Mesodermal cell (in vitro differentiated cells): ENCODE measurements around the gene TRIO.

Experiments
- H3K27ac ChIP-seq: 2 replicates; pipeline ENCODE4 v1.7.0; 2013; ENCODE audit warnings: mild to moderate bottlenecking, low read depth, low read length, moderate library complexity; ENCODE audit not compliant: severe bottlenecking
- H3K36me3 ChIP-seq: 2 replicates; pipeline ENCODE4 v1.7.1; 2013; ENCODE audit warnings: mild to moderate bottlenecking, low read length, moderate library complexity; ENCODE audit not compliant: control insufficient read depth, insufficient read depth
- H3K4me1 ChIP-seq: one replicate; pipeline ENCODE4 v1.7.1; 2013; ENCODE audit warnings: mild to moderate bottlenecking, low read length; ENCODE audit not compliant: insufficient read depth, control insufficient read depth, poor library complexity, severe bottlenecking
- H3K4me3 ChIP-seq: 2 replicates; pipeline ENCODE4 v1.7.0; 2013; ENCODE audit warnings: low read length, control low read depth, mild to moderate bottlenecking; ENCODE audit not compliant: insufficient read depth, poor library complexity, severe bottlenecking; ENCODE audit errors: extremely low read depth
- H3K9me3 ChIP-seq: 2 replicates; pipeline ENCODE4 v1.7.1; 2013; ENCODE audit warnings: mild to moderate bottlenecking, low read length, moderate library complexity; ENCODE audit not compliant: control insufficient read depth
- WGBS, 2 experiments: methylation state at CpG; one replicate each; pipeline ENCODE4 v1.1.5; 2013; ENCODE audit warnings: missing lambda C conversion rate in 2 of 2; ENCODE audit not compliant: insufficient coverage in 2 of 2; 5-methylcytosine and 5-hydroxymethylcytosine counted together

TRIO gene

DNA sequence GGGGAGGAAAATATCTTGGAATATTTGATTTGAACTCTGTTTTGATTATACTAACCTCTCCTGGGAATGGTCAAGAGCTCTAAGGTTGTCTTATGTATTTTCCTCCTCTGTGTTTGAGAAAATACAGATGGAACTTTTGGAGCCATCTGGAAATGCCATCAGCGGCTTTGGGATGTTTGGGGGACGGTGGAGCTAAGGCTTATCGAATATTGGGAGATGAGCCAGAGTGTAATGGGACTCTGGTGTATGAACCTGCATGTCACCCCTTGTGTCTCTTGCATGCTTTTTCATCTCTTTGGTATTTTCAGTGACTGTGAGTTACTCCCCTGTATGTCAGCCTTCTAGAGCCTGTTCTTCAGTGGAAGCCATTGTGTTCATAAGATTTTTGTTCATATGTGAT is 258.5 kb downstream of the TRIO start:
- no peak overlapping the region for H3K4me3 ChIP-seq
- no peak overlapping the region for H3K27ac ChIP-seq
- peaks cover 50% of the 10 kb centered on the region for H3K4me1 ChIP-seq
- WGBS, 2 experiments, result 94 to 100% methylated on average over 1 to 3 of the region's 3 CpGs
- H3K9me3 ChIP-seq, result no peaks in the 10 kb centered on the region
- peaks cover 83% of the 10 kb centered on the region for H3K36me3 ChIP-seq

DNA sequence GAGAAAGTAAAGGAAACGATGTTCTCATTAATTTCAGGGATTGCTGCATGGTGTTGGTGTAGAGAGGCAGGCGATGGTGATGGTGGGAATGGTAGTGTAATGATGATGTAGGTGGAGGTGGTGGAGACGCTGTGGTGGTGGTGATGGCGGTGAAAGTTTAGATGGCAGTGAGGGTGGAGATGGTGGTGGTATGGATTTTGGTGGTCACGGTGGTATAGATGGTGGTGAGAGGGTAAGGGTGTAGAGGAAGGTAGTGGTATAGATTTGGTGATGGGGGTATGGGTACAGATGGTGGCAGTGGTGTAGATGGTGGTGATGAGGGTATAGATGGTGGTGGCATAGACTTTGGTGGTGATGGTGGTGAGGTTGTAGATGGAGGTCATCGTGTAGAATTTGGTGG is 259.3 kb downstream of the TRIO start:
- 91 to 93% methylated on average over 4 to 6 of the region's 6 CpGs for WGBS, 2 experiments

DNA sequence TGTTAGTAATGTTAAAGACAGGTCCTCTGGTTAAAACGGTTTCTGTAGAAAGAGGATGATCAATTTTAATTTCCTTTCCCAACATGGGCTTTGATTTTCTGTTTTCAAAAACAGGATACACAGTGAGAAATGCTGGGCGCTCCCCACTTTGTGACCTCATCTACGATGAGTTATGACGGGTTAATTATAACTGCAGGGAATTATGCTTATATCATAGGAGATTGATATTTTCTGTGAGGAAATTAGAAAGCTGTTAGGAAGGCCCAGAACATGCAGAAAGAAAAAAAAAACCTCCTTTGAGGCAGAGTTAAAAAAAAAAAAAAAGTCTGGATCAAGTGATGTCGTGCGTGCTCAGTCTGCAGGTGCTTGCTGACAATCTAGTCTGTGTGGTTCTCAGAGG is 261.6 kb downstream of the TRIO start:
- WGBS, 2 experiments, result 98 to 100% methylated on average over 3 to 5 of the region's 6 CpGs
- H3K27ac ChIP-seq, result no peak overlapping the region
- H3K36me3 ChIP-seq, result peaks cover 89% of the 10 kb centered on the region
- no peak overlapping the region for H3K4me3 ChIP-seq
- peaks cover 29% of the 10 kb centered on the region for H3K4me1 ChIP-seq
- no peaks in the 10 kb centered on the region for H3K9me3 ChIP-seq

More for the DNA sequence above, 259.3 kb downstream of the TRIO start:
- Histone ChIP-seq H3K9me3 (no peaks in the 10 kb centered on the region), H3K36me3 (peaks cover 83% of the 10 kb centered on the region), H3K4me1 (peaks cover 48% of the 10 kb centered on the region), H3K27ac (no peak overlapping the region), H3K4me3 (no peak overlapping the region)

DNA sequence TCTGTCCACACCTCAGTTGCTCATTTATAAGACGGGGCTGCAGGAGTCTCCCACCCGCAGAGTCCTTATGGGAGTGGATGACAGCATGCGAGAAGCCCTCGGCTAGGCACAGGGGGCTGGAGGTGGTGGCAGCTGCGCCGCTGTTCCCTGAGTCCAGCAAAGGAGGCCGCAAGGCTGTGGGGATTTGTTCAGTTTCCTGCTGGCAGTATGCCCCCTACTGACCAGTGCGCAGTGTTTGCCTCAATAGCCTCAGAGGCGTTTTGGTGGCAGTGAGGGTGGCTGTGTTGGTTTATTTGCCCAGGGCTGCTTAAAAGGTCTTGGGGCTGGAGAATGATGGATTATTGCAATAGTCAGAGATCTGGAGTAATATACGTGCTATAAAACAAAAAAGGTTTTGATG is 262.1 kb downstream of the TRIO start:
- peaks cover 88% of the 10 kb centered on the region for H3K36me3 ChIP-seq
- WGBS, 2 experiments, result 93% methylated on average over 8 to 9 of the region's 10 CpGs
- no peak overlapping the region for H3K4me3 ChIP-seq
- H3K27ac ChIP-seq, result no peak overlapping the region
- H3K9me3 ChIP-seq, result no peaks in the 10 kb centered on the region
- peaks cover 25% of the 10 kb centered on the region for H3K4me1 ChIP-seq

DNA sequence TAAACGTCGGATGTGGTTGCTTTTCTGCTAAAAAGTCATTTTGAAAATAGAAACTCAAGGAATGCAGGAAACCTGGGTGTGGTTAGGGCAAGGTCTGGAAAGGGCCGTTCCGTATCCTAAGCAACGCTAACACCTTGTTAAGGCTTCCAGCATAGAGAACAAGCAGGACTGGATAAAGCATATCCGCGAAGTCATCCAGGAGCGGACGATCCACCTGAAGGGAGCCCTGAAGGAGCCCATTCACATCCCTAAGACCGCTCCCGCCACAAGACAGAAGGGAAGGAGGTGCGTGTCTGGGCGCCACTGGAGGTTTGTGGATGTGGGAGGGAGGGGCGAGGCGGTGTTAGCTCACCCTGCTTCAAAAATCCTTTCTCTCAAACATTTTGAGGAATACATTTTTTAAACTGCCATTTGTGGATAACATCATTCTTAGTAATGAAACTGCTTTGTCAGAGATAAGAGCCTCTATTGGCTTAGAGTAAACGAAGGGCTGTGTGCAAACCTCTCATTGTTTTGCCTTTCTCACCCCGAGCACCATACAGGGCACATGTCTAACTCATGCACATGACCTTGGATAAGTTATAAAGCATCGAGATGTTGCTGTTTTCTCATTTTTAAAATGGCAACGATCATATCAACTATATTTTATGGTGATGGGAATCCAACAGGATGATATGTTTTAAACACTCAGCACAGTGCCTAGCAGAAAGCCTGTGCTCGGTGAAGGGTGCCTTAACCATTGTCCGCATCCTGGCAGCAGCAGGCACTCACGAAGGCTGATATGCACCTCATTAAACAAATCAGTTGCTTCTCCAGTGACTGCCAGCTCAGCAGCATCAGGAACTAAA is 262.8 kb downstream of the TRIO start:
- WGBS, 2 experiments, result 93 to 98% methylated on average over 11 to 16 of the region's 22 CpGs
- Histone ChIP-seq H3K27ac (no peak overlapping the region), H3K36me3 (peaks cover 88% of the 10 kb centered on the region), H3K4me1 (peaks cover 18% of the 10 kb centered on the region), H3K4me3 (no peak overlapping the region), H3K9me3 (no peaks in the 10 kb centered on the region)

DNA sequence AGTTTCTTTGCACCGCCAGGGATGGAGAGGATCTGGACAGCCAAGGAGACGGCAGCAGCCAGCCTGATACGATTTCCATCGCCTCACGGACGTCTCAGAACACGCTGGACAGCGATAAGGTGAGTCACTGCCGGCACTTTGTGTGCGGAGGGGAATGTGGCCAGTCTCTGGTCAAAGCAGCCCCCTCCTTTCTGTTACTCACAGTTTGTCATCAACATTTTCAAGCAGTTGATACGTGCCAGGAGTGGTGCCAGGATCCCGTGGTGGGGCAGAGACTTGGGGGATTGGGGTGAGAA is 263.4 kb downstream of the TRIO start:
- Histone ChIP-seq H3K36me3 (peaks cover 88% of the 10 kb centered on the region), H3K27ac (no peak overlapping the region), H3K4me3 (no peak overlapping the region), H3K9me3 (no peaks in the 10 kb centered on the region), H3K4me1 (peaks cover 12% of the 10 kb centered on the region)
- WGBS, 2 experiments, result 97 to 98% methylated on average over 12 of the region's 12 CpGs

DNA sequence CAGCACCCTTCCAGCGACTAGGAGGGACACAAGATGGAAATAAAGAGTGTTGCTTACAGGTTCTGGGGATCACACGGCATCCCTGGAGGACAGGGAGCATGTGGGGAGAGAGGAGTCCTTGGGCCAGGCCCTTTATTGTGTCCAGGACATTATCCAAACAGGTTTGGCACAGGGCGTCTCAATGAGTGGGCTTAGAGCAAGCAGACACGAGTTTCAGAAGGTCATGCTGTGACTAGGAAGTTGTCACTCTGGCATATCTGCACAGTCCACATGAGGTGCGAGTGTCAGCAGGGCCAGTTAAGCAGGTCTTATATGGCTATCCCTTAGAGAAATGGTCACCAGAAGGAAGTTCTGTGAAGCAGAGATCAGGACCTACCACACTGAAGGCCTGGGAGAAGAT is 263.9 kb downstream of the TRIO start:
- Histone ChIP-seq H3K4me1 (peaks cover 11% of the 10 kb centered on the region), H3K36me3 (peaks cover 88% of the 10 kb centered on the region), H3K27ac (no peak overlapping the region), H3K4me3 (no peak overlapping the region), H3K9me3 (no peaks in the 10 kb centered on the region)
- 97 to 99% methylated on average over 5 of the region's 5 CpGs for WGBS, 2 experiments

DNA sequence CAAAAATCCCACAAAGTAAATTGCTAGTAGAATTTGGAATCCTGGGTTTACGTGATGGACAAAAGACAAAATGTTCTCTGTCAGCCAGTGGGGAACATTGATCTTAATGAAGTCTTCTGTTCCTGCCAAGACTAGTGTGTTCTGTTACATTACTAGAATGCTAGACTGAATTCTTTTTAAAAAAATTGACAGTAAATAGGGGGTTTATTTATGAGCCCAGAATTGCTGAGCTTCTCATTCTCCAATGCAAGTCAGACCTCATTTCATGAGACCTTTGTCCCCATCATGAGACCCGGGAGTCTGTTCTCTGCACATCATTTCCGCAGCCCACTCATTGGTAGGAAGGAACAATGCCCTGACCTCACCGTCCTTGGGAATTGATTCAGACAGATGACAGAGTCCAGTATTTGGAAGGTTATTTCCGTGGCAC is 264.6 kb downstream of the TRIO start:
- WGBS, 2 experiments, result 96 to 97% methylated on average over 4 of the region's 5 CpGs
- H3K4me1 ChIP-seq, result peaks cover 11% of the 10 kb centered on the region
- peaks cover 90% of the 10 kb centered on the region for H3K36me3 ChIP-seq
- no peak overlapping the region for H3K4me3 ChIP-seq
- H3K9me3 ChIP-seq, result no peaks in the 10 kb centered on the region
- no peak overlapping the region for H3K27ac ChIP-seq

DNA sequence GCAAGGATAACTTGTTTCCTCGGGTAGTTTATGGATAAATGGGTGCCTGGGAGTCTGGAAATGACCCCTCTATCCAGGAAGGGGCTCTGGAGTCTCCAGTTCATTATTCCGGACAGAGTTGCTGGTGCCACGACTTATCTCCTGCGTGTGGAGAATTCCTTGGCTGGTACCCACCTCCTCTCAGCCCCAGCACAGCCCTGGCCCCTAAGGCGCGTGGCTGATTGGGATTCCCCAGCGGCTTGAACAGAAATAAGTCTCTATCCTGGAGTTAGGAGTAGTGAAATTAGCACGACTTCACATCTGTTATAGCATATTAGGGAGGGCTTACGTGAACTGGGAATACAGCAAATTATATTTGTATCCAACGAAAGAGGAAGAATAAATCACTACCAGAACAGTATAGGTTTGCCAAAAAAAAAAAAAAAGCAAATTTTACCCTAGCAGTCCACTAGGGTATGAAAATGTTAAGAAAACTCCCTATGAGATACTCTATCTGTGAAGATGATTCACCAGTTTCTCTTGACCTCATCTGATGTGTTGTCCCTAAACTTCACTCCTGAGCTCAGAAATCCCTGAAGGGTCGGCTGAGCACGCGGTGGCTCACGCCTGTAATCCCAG is 265.9 kb downstream of the TRIO start:
- Histone ChIP-seq H3K4me1 (peaks cover 11% of the 10 kb centered on the region), H3K9me3 (no peaks in the 10 kb centered on the region), H3K27ac (no peak overlapping the region), H3K4me3 (no peak overlapping the region), H3K36me3 (peaks cover 97% of the 10 kb centered on the region)
- WGBS, 2 experiments, result 91 to 97% methylated on average over 7 to 9 of the region's 14 CpGs

DNA sequence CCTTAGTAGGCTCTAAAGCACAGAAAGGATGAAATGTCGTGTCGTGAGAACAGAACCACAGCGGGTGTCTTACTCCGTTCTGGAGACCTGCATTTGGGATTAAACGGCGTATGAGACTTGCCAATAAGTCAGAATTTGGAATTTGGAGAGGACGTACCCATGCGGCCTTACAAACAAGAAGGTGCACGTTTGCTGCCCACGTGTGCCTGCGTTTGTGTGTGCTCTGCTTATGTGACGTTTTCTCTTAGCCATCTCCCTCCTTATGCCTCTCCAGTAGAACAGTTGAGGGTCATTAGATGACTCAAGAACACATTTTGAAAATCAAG is 266.9 kb downstream of the TRIO start:
- H3K4me3 ChIP-seq, result no peak overlapping the region
- no peak overlapping the region for H3K27ac ChIP-seq
- peaks cover 97% of the 10 kb centered on the region for H3K36me3 ChIP-seq
- peaks cover 12% of the 10 kb centered on the region for H3K4me1 ChIP-seq
- 94 to 100% methylated on average over 12 of the region's 12 CpGs for WGBS, 2 experiments
- H3K9me3 ChIP-seq, result no peaks in the 10 kb centered on the region
